ENCODE data around the gene ZFY. TPM values are rescaled to one million over a fixed set of nuclear protein-coding genes. Genes with fewer than 3 reads are reported as not detected.
A peak's percentile ranks its signal among the peaks of the same experiment; 100 is the strongest.
"Not testable (repeated sequence)": the region's sequence is repeated elsewhere in the genome, so short reads cannot be mapped to it uniquely, and the experiment has no call there.

ZFY gene
- polyA plus RNA-seq, 1 donor, result 13.4 TPM

GRCh38 chrY:2969561-2969960, 34.4 kb downstream of the ZFY start:
- no peaks in the 10 kb centered on the region for H3K36me3 ChIP-seq (ENCODE audit: control insufficient read depth, insufficient read depth, low read length)
- no peak overlapping the region for H3K27ac ChIP-seq (ENCODE audit: low read length)
- H3K9me3 ChIP-seq (ENCODE audit: control insufficient read depth, low read depth, low read length), result no peaks in the 10 kb centered on the region
- DNase-seq, result no peak
- H3K27me3 ChIP-seq (ENCODE audit: control insufficient read depth, insufficient read depth, low read length), result no peaks in the 10 kb centered on the region
- H3K4me1 ChIP-seq (ENCODE audit: control insufficient read depth, insufficient read depth, low read length), result peaks cover 4% of the 10 kb centered on the region
- no peak overlapping the region for H3K4me3 ChIP-seq (ENCODE audit: low read length)

DNA sequence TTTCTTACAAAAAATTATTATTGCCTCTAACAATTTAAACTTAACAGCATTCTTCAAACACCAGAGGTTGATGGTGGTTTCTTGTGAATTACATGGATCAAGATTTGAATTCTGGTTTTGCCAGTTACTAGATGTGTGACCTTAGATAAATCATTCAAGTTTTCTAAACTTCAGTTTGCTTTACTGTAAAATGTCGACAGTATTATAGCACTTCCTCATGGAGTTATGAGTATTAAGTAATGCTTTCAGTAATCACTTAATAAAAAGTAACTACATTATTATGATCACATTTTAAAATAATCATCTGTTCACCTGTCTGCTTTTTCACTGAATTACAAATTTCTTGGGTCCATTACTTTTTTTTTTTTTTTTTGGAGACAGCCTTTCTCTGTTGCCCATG, 37.5 kb downstream of the ZFY start:
- no peak overlapping the region for H3K27ac ChIP-seq (ENCODE audit: low read length)
- H3K36me3 ChIP-seq (ENCODE audit: control insufficient read depth, insufficient read depth, low read length), result peaks cover 5% of the 10 kb centered on the region
- H3K4me3 ChIP-seq (ENCODE audit: low read length), result no peak overlapping the region
- no peaks in the 10 kb centered on the region for H3K27me3 ChIP-seq (ENCODE audit: control insufficient read depth, insufficient read depth, low read length)
- no peak for DNase-seq
- H3K9me3 ChIP-seq (ENCODE audit: control insufficient read depth, low read depth, low read length), result no peaks in the 10 kb centered on the region
- WGBS (ENCODE audit: insufficient coverage, low lambda C conversion rate), result no CpG with 5 or more reads among the region's 1 CpG
- no peaks in the 10 kb centered on the region for H3K4me1 ChIP-seq (ENCODE audit: control insufficient read depth, insufficient read depth, low read length)

GRCh38 chrY:2973110-2973751, 38.0 kb downstream of the ZFY start:
- no CpG with 5 or more reads among the region's 5 CpGs for WGBS (ENCODE audit: insufficient coverage, low lambda C conversion rate)
- Histone ChIP-seq H3K27ac (ENCODE audit: low read length) (no peak overlapping the region), H3K4me3 (ENCODE audit: low read length) (no peak overlapping the region), H3K36me3 (ENCODE audit: control insufficient read depth, insufficient read depth, low read length) (peaks cover 7% of the 10 kb centered on the region), H3K27me3 (ENCODE audit: control insufficient read depth, insufficient read depth, low read length) (no peaks in the 10 kb centered on the region), H3K9me3 (ENCODE audit: control insufficient read depth, low read depth, low read length) (no peaks in the 10 kb centered on the region), H3K4me1 (ENCODE audit: control insufficient read depth, insufficient read depth, low read length) (no peaks in the 10 kb centered on the region)
- no peak for DNase-seq

GRCh38 chrY:2979283-2979682, 44.1 kb downstream of the ZFY start:
- H3K36me3 ChIP-seq (ENCODE audit: control insufficient read depth, insufficient read depth, low read length), result peaks cover 18% of the 10 kb centered on the region
- no peaks in the 10 kb centered on the region for H3K4me1 ChIP-seq (ENCODE audit: control insufficient read depth, insufficient read depth, low read length)
- no peak overlapping the region for H3K4me3 ChIP-seq (ENCODE audit: low read length)
- no CpG with 5 or more reads among the region's 6 CpGs for WGBS (ENCODE audit: insufficient coverage, low lambda C conversion rate)
- no peaks in the 10 kb centered on the region for H3K27me3 ChIP-seq (ENCODE audit: control insufficient read depth, insufficient read depth, low read length)
- H3K9me3 ChIP-seq (ENCODE audit: control insufficient read depth, low read depth, low read length), result no peaks in the 10 kb centered on the region
- DNase-seq, result no peak
- H3K27ac ChIP-seq (ENCODE audit: low read length), result no peak overlapping the region

GRCh38 chrY:2984491-2984890, 49.3 kb downstream of the ZFY start:
- Histone ChIP-seq H3K36me3 (ENCODE audit: control insufficient read depth, insufficient read depth, low read length) (peaks cover 2% of the 10 kb centered on the region), H3K4me1 (ENCODE audit: control insufficient read depth, insufficient read depth, low read length) (no peaks in the 10 kb centered on the region), H3K4me3 (ENCODE audit: low read length) (no peak overlapping the region), H3K9me3 (ENCODE audit: control insufficient read depth, low read depth, low read length) (no peaks in the 10 kb centered on the region), H3K27me3 (ENCODE audit: control insufficient read depth, insufficient read depth, low read length) (no peaks in the 10 kb centered on the region), H3K27ac (ENCODE audit: low read length) (no peak overlapping the region)
- DNase-seq, result no peak
- no CpG with 5 or more reads among the region's 5 CpGs for WGBS (ENCODE audit: insufficient coverage, low lambda C conversion rate)

DNA sequence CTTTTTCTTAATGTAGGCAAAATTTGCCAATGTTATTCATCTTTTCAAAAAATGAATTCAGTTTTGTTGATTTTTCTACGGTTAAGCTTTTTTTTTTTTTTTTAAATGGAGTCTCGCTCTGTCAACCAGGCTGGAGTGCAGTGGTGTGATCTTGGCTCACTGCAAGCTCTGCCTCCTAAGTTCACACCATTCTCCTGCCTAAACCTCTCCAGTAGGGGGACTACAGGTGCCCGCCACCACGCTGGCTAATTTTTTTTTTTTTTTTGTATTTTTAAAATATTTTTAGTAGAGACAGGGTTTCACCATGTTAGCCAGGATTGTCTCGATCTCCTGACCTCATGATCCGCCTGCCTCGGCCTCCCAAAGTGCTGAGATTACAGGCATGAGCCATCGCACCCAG, 52.0 kb downstream of the ZFY start:
- H3K27ac ChIP-seq (ENCODE audit: low read length); DNase-seq; H3K4me3 ChIP-seq (ENCODE audit: low read length); H3K4me1 ChIP-seq (ENCODE audit: control insufficient read depth, insufficient read depth, low read length); H3K36me3 ChIP-seq (ENCODE audit: control insufficient read depth, insufficient read depth, low read length); H3K27me3 ChIP-seq (ENCODE audit: control insufficient read depth, insufficient read depth, low read length); H3K9me3 ChIP-seq (ENCODE audit: control insufficient read depth, low read depth, low read length): not testable (repeated sequence)
- no CpG with 5 or more reads among the region's 8 CpGs for WGBS (ENCODE audit: insufficient coverage, low lambda C conversion rate)

DNA sequence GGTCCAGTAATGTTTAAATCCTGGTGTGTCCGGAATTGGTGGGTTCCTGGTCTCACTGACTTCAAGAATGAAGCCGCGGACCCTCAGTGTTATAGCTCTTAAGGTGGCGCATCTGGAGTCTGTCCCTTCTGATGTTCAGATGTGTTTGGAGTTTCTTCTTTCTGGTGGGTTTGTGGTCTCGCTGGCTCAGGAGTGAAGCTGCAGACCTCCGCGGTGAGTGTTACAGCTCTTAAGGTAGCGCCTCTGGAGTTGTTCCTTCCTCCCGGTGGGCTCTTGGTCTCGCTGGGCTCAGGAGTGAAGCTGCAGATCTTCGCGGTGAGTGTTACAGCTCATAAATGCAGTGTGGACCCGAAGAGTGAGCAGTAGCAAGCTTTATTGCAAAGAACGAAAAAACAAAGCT, 62.2 kb downstream of the ZFY start:
- not testable (repeated sequence) for DNase-seq; H3K36me3 ChIP-seq (ENCODE audit: control insufficient read depth, insufficient read depth, low read length); H3K4me3 ChIP-seq (ENCODE audit: low read length); H3K27ac ChIP-seq (ENCODE audit: low read length); H3K27me3 ChIP-seq (ENCODE audit: control insufficient read depth, insufficient read depth, low read length); H3K9me3 ChIP-seq (ENCODE audit: control insufficient read depth, low read depth, low read length)
- peaks cover 12% of the 10 kb centered on the region for H3K4me1 ChIP-seq (ENCODE audit: control insufficient read depth, insufficient read depth, low read length)
- no CpG with 5 or more reads among the region's 14 CpGs for WGBS (ENCODE audit: insufficient coverage, low lambda C conversion rate)

- no peaks in the 10 kb centered on the region for H3K27me3 ChIP-seq (ENCODE audit: control insufficient read depth, insufficient read depth, low read length)
- H3K36me3 ChIP-seq (ENCODE audit: control insufficient read depth, insufficient read depth, low read length), result no peaks in the 10 kb centered on the region
- H3K4me3 ChIP-seq (ENCODE audit: low read length), result no peak overlapping the region
- peaks cover 29% of the 10 kb centered on the region for H3K4me1 ChIP-seq (ENCODE audit: control insufficient read depth, insufficient read depth, low read length)
- H3K27ac ChIP-seq (ENCODE audit: low read length), result peak overlapping the region; percentile 98
- no peaks in the 10 kb centered on the region for H3K9me3 ChIP-seq (ENCODE audit: control insufficient read depth, low read depth, low read length)
- peak in 1 of 2 donors; percentile 80 for DNase-seq
Measured at GRCh38 chrY:3002190-3002589, 67.0 kb downstream of the ZFY start.

- no peaks in the 10 kb centered on the region for H3K36me3 ChIP-seq (ENCODE audit: control insufficient read depth, insufficient read depth, low read length)
- no CpG with 5 or more reads among the region's 15 CpGs for WGBS (ENCODE audit: insufficient coverage, low lambda C conversion rate)
- H3K4me1 ChIP-seq (ENCODE audit: control insufficient read depth, insufficient read depth, low read length), result peaks cover 36% of the 10 kb centered on the region
- peak in 1 of 2 donors; percentile 57 for DNase-seq
- no peaks in the 10 kb centered on the region for H3K9me3 ChIP-seq (ENCODE audit: control insufficient read depth, low read depth, low read length)
- peak overlapping the region; percentile 98 for H3K27ac ChIP-seq (ENCODE audit: low read length)
- H3K27me3 ChIP-seq (ENCODE audit: control insufficient read depth, insufficient read depth, low read length), result no peaks in the 10 kb centered on the region
- peak overlapping the region; percentile 63 for H3K4me3 ChIP-seq (ENCODE audit: low read length)
Measured at GRCh38 chrY:3002680-3003515, 67.7 kb downstream of the ZFY start.

- H3K27ac ChIP-seq (ENCODE audit: low read length), result peak overlapping the region; percentile 98
- peak overlapping the region; percentile 63 for H3K4me3 ChIP-seq (ENCODE audit: low read length)
Measured at GRCh38 chrY:3003516-3003830, 68.3 kb downstream of the ZFY start.

GRCh38 chrY:3003846-3004245, 68.7 kb downstream of the ZFY start:
- peak in 1 of 2 donors; percentile 81 for DNase-seq
- Histone ChIP-seq H3K4me3 (ENCODE audit: low read length) (peak overlapping the region; percentile 63), H3K36me3 (ENCODE audit: control insufficient read depth, insufficient read depth, low read length) (no peaks in the 10 kb centered on the region), H3K9me3 (ENCODE audit: control insufficient read depth, low read depth, low read length) (no peaks in the 10 kb centered on the region), H3K4me1 (ENCODE audit: control insufficient read depth, insufficient read depth, low read length) (peaks cover 42% of the 10 kb centered on the region), H3K27ac (ENCODE audit: low read length) (peak overlapping the region; percentile 98), H3K27me3 (ENCODE audit: control insufficient read depth, insufficient read depth, low read length) (no peaks in the 10 kb centered on the region)
- no CpG with 5 or more reads among the region's 5 CpGs for WGBS (ENCODE audit: insufficient coverage, low lambda C conversion rate)

More at GRCh38 chrY:3003516-3003830, 68.3 kb downstream of the ZFY start:
- no peaks in the 10 kb centered on the region for H3K36me3 ChIP-seq (ENCODE audit: control insufficient read depth, insufficient read depth, low read length)
- no CpG with 5 or more reads among the region's 3 CpGs for WGBS (ENCODE audit: insufficient coverage, low lambda C conversion rate)
- H3K27me3 ChIP-seq (ENCODE audit: control insufficient read depth, insufficient read depth, low read length), result no peaks in the 10 kb centered on the region
- DNase-seq, result no peak
- no peaks in the 10 kb centered on the region for H3K9me3 ChIP-seq (ENCODE audit: control insufficient read depth, low read depth, low read length)
- peaks cover 38% of the 10 kb centered on the region for H3K4me1 ChIP-seq (ENCODE audit: control insufficient read depth, insufficient read depth, low read length)

All from large intestine (tissue), 3 donors.